Breast epithelium (tissue), 4 donors: Measurements from ENCODE around the gene GABRP. TPM values are rescaled to one million over a fixed set of nuclear protein-coding genes. Genes with fewer than 3 reads are reported as not detected.

Experiments used
- DNase-seq, 2 donors: peaks; one replicate each; pipeline ENCODE4 v3.0.0-alpha.2; 2019; ENCODE audit warnings: low spot score in 2 of 2
- H3K27ac ChIP-seq, 2 donors: fragments of 200-600 bp; sonication (generic) in 1 of 2; one replicate each; pipeline ENCODE4 v1.5.1; 2016 to 2019; ENCODE audit warnings: mild to moderate bottlenecking in 1 of 2
- H3K27me3 ChIP-seq, 2 donors: fragments of 200-600 bp; sonication (generic) in 1 of 2; one replicate each; pipeline versions ENCODE4 v1.5.1 to v1.6.0; 2017 to 2019; ENCODE audit warnings: control low read depth in 1 of 2, mild to moderate bottlenecking in 1 of 2
- H3K36me3 ChIP-seq: fragments of 200-600 bp; one replicate; pipeline ENCODE4 v1.5.1; 2019
- H3K4me1 ChIP-seq, 2 donors: fragments of 200-600 bp; sonication (generic); one replicate each; pipeline ENCODE4 v1.5.1; 2016 to 2019; ENCODE audit warnings: control low read depth in 1 of 2
- H3K4me3 ChIP-seq, 3 donors: fragments of 200-600 bp; sonication (generic); 1 replicate in 2 of 3; 2 replicates in 1 of 3; pipeline ENCODE4 v1.5.1; 2016 to 2019; ENCODE audit warnings: mild to moderate bottlenecking in 3 of 3, moderate library complexity in 2 of 3
- H3K9me3 ChIP-seq, 2 donors: fragments of 200-600 bp; sonication (generic) in 1 of 2; one replicate each; pipeline ENCODE4 v1.5.1; 2016 to 2019; ENCODE audit warnings: control low read depth in 1 of 2
- CTCF ChIP-seq, 3 donors: fragments of 450-650 bp; IDR thresholded peaks; one replicate each; pipeline ENCODE4 v1.5.1; 2016 to 2017; ENCODE audit warnings: antibody characterized with exemption in 3 of 3, mild to moderate bottlenecking in 3 of 3, moderate library complexity in 3 of 3
- POLR2A ChIP-seq: fragments of 450-650 bp; IDR thresholded peaks from one replicate; pipeline ENCODE4 v1.6.1; 2016; ENCODE audit warnings: antibody characterized with exemption, mild to moderate bottlenecking, moderate library complexity
- POLR2AphosphoS5 ChIP-seq, 3 donors: sonication (generic); formaldehyde crosslinking; IDR thresholded peaks; one replicate each; pipeline ENCODE4 v1.6.1; 2017; ENCODE audit warnings: antibody characterized with exemption in 3 of 3
- intact Hi-C: fragments of 100-400 bp; cut with DNase I; formaldehyde crosslinking; loops from one replicate; pipeline ENCODE4 v1.15.1; 2023; ENCODE audit warnings: low total_unique reads
- total RNA-seq, 3 donors: library from RNA; depleted of rRNA; stranded (reverse); fragments of >200 nt; gene quantifications; one replicate each; pipeline ENCODE4 v1.1.0, GENCODE V29; 2016

The GABRP gene
- total RNA-seq, 3 donors from 2014 or later, result 0.32 to 241 (median 52.4) TPM

GRCh38 chr5:170792878-170793277 lies 9.4 kb downstream of the GABRP start:
- Histone ChIP-seq H3K27ac (no peak overlapping the region), H3K4me3 (no peak overlapping the region), H3K27me3 (no peaks in the 10 kb centered on the region), H3K36me3 (no peaks in the 10 kb centered on the region), H3K4me1 (peaks cover 0 to 4% of the 10 kb centered on the region in 2 donors), H3K9me3 (no peaks in the 10 kb centered on the region)
- DNase-seq, result no peak
- intact Hi-C loops, result no loop called here
- TF ChIP-seq POLR2A (no peak), POLR2AphosphoS5 (IDR thresholded peaks at IDR 0.05) (no peak), CTCF (IDR thresholded peaks at IDR 0.05) (no peak)

GRCh38 chr5:170795154-170795553 lies 11.6 kb downstream of the GABRP start:
- no peak overlapping the region for H3K27ac ChIP-seq
- no peaks in the 10 kb centered on the region for H3K9me3 ChIP-seq
- DNase-seq, result no peak

GRCh38 chr5:170805666-170806065 lies 22.1 kb downstream of the GABRP start:
- DNase-seq, result no peak
- Histone ChIP-seq H3K27me3 (no peaks in the 10 kb centered on the region), H3K4me3 (no peak overlapping the region), H3K4me1 (no peaks in the 10 kb centered on the region), H3K27ac (no peak overlapping the region), H3K9me3 (no peaks in the 10 kb centered on the region), H3K36me3 (no peaks in the 10 kb centered on the region)
- TF ChIP-seq POLR2A, result no peak
- no peak for TF ChIP-seq POLR2AphosphoS5 (IDR thresholded peaks at IDR 0.05)
- TF ChIP-seq CTCF (IDR thresholded peaks at IDR 0.05), result no peak
- intact Hi-C loops, result no loop called here

More at GRCh38 chr5:170795154-170795553, 11.6 kb downstream of the GABRP start:
- H3K27me3 ChIP-seq, result no peaks in the 10 kb centered on the region
- no peak for TF ChIP-seq CTCF (IDR thresholded peaks at IDR 0.05)
- TF ChIP-seq POLR2A, result no peak
- no peak for TF ChIP-seq POLR2AphosphoS5 (IDR thresholded peaks at IDR 0.05)
- no peaks in the 10 kb centered on the region for H3K36me3 ChIP-seq
- H3K4me3 ChIP-seq, result no peak overlapping the region
- intact Hi-C loops, result no loop called here
- peaks cover 0 to 4% of the 10 kb centered on the region in 2 donors for H3K4me1 ChIP-seq

GRCh38 chr5:170809551-170809950 lies 26.0 kb downstream of the GABRP start:
- H3K36me3 ChIP-seq, result no peaks in the 10 kb centered on the region
- no peak overlapping the region for H3K27ac ChIP-seq
- DNase-seq, result no peak
- intact Hi-C loops, result no loop called here
- no peaks in the 10 kb centered on the region for H3K27me3 ChIP-seq
- no peaks in the 10 kb centered on the region for H3K9me3 ChIP-seq
- H3K4me1 ChIP-seq, result no peaks in the 10 kb centered on the region
- TF ChIP-seq CTCF (IDR thresholded peaks at IDR 0.05), result no peak
- no peak for TF ChIP-seq POLR2AphosphoS5 (IDR thresholded peaks at IDR 0.05)
- TF ChIP-seq POLR2A, result no peak
- no peak overlapping the region for H3K4me3 ChIP-seq

- intact Hi-C loops, result no loop called here
- no peaks in the 10 kb centered on the region for H3K36me3 ChIP-seq
- H3K27me3 ChIP-seq, result no peaks in the 10 kb centered on the region
- H3K27ac ChIP-seq, result no peak overlapping the region
- no peak for DNase-seq
- TF ChIP-seq CTCF (IDR thresholded peaks at IDR 0.05) (no peak), POLR2AphosphoS5 (IDR thresholded peaks at IDR 0.05) (no peak), POLR2A (no peak)
- H3K9me3 ChIP-seq, result no peaks in the 10 kb centered on the region
- no peak overlapping the region for H3K4me3 ChIP-seq
- no peaks in the 10 kb centered on the region for H3K4me1 ChIP-seq
These were observed 28.2 kb downstream of the GABRP start for GRCh38 chr5:170811719-170812118.
